Panc1 (cell line): ENCODE measurements around the gene TMEM98. TPM values are rescaled to one million over a fixed set of nuclear protein-coding genes. Genes with fewer than 3 reads are reported as not detected.

Experiments
- ATAC-seq: fragments of 200-7000 bp; cut with Tn5 transposase; 2 replicates; pipeline ENCODE4 v1.9.1; 2020; ENCODE audit warnings: mild to moderate bottlenecking, moderate library complexity
- BruUV-seq: library from RNA; stranded (reverse); fragments of 400-500 nt; replicated peaks from 2 replicates; lab custom pipeline; 2021; lab: Mats Ljungman, UMichigan
- CTCF ChIA-PET: fragments of 300-600 bp; sonication (Branson Sonifier 250); formaldehyde crosslinking; loops from one replicate; lab custom pipeline; 2022; ENCODE audit warnings: antibody characterized with exemption; lab: Charles Lee
- POLR2A ChIA-PET: fragments of 300-600 bp; sonication (Branson Sonifier 250); formaldehyde crosslinking; loops from one replicate; lab custom pipeline; 2022; ENCODE audit warnings: antibody characterized with exemption; lab: Charles Lee
- DNase-seq: peaks from one replicate; pipeline ENCODE4 v3.0.0-alpha.2; 2010; ENCODE audit warnings: low read depth, low spot score
- H3K27ac ChIP-seq: 2 replicates; pipeline ENCODE4 v1.5.1; 2011; ENCODE audit warnings: mild to moderate bottlenecking, low read length, inconsistent platforms
- H3K27me3 ChIP-seq: fragments of 200-500 bp; sonication (Bioruptor generic); 2 replicates; pipeline ENCODE4 v1.6.0; 2014; ENCODE audit warnings: low read length, inconsistent platforms; ENCODE audit not compliant: control insufficient read depth, insufficient read depth
- H3K36me3 ChIP-seq: fragments of 200-500 bp; sonication (Bioruptor generic); 2 replicates; pipeline ENCODE4 v1.5.1; 2014; ENCODE audit warnings: inconsistent platforms, mild to moderate bottlenecking, low read length, moderate library complexity; ENCODE audit not compliant: control insufficient read depth, insufficient read depth
- H3K4me1 ChIP-seq: 2 replicates; pipeline ENCODE4 v1.5.1; 2011; ENCODE audit warnings: inconsistent platforms, mild to moderate bottlenecking, low read length, moderate library complexity; ENCODE audit not compliant: control insufficient read depth, insufficient read depth
- H3K4me3 ChIP-seq, 2 experiments: 2 replicates each; pipeline ENCODE4 v1.5.1; 2011 to 2012; ENCODE audit warnings: low read depth in 2 of 2, low read length in 2 of 2, mild to moderate bottlenecking in 2 of 2, inconsistent platforms in 1 of 2, moderate library complexity in 1 of 2
- H3K9me3 ChIP-seq: fragments of 200-500 bp; sonication (Bioruptor generic); 2 replicates; pipeline ENCODE4 v1.5.1; 2014; ENCODE audit warnings: low read depth, mild to moderate bottlenecking, inconsistent platforms, low read length, moderate library complexity; ENCODE audit not compliant: control insufficient read depth, insufficient read depth
- CTCF ChIP-seq: fragments of 450-650 bp; IDR thresholded peaks from 2 replicates; pipeline ENCODE4 v1.5.1; 2017; ENCODE audit warnings: mild to moderate bottlenecking
- POLR2AphosphoS5 ChIP-seq: IDR thresholded peaks from 2 replicates; pipeline ENCODE4 v1.6.1; 2012; ENCODE audit warnings: mild to moderate bottlenecking, low read depth, low read length, moderate library complexity
- REST ChIP-seq, 2 experiments: IDR thresholded peaks; 2 replicates each; pipeline ENCODE4 v1.6.1; 2011 to 2012; ENCODE audit warnings: low read depth in 2 of 2, control low read depth in 1 of 2, low read length in 1 of 2, mild to moderate bottlenecking in 1 of 2, moderate library complexity in 1 of 2; ENCODE audit not compliant: insufficient read depth in 1 of 2
- SIN3A ChIP-seq: IDR thresholded peaks from 2 replicates; pipeline ENCODE4 v1.6.1; 2012; ENCODE audit warnings: low read depth, mild to moderate bottlenecking, low read length, moderate library complexity, borderline replicate concordance; ENCODE audit not compliant: insufficient read depth
- TCF7L2 ChIP-seq: IDR thresholded peaks from 2 replicates; pipeline ENCODE4 v1.6.1; 2011; ENCODE audit warnings: mild to moderate bottlenecking, low read depth, low read length, inconsistent platforms
- in situ Hi-C: cut with HindIII; loops from 2 replicates; pipeline ENCODE4 v1.10.0; 2016; ENCODE audit warnings: low sequenced_read_pairs, low pct_unique_long_range_greater_than_20kb
- intact Hi-C: fragments of 100-400 bp; cut with micrococcal nuclease; formaldehyde crosslinking; loops from one replicate; pipeline ENCODE4 v1.10.0; 2022; ENCODE audit not compliant: unreplicated experiment
- total RNA-seq: library from RNA; stranded (reverse); gene quantifications from one replicate; pipeline ENCODE4 v1.2.1, GENCODE V29; 2021; ENCODE audit not compliant: unreplicated experiment

Gene TMEM98
- total RNA-seq, 1 experiment from 2014 or later = 2.2 TPM

- Histone ChIP-seq H3K4me3 (no peak overlapping the region), H3K27me3 (peaks cover 5% of the 10 kb centered on the region), H3K9me3 (no peaks in the 10 kb centered on the region), H3K4me1 (no peaks in the 10 kb centered on the region), H3K27ac (no peak overlapping the region), H3K36me3 (no peaks in the 10 kb centered on the region)
- peak; percentile 7; the same call in 1 of the 2 replicates for ATAC-seq
- POLR2A ChIA-PET = no interaction called here
- no peak for DNase-seq
- BruUV-seq = no TSS peak
- CTCF ChIA-PET = interaction anchor here (0.5 to 0.9 kb wide), 4 partner anchors 10 to 136 kb away, joined by 3 to 13 read pairs (median 4); no protein-coding TSS in a partner anchor
- TF ChIP-seq CTCF (no peak), POLR2AphosphoS5 (no peak), REST (IDR thresholded peaks at IDR 0.05; ENCODE audit: insufficient read depth in 1 of 2, low read depth in 2 of 2, low read length in 1 of 2) (no peak), TCF7L2 (no peak), SIN3A (no peak)
- in situ Hi-C loops (no loop called here), intact Hi-C loops (loop anchor here (5.0 kb wide), 1 partner anchor 61 kb away; no protein-coding TSS in a partner anchor)
Measured at GRCh38 chr17:32936186-32936893, 8.4 kb downstream of the TMEM98 start.

GRCh38 chr17:32936894-32937500 is 9.0 kb downstream of the TMEM98 start:
- ChIA-PET CTCF (interaction anchor here (0.7 kb wide), 1 partner anchor 21 kb away, joined by 3 read pairs; no protein-coding TSS in a partner anchor), POLR2A (no interaction called here)
- intact Hi-C loops (loop anchor here (5.0 kb wide), 1 partner anchor 60 kb away; no protein-coding TSS in a partner anchor), in situ Hi-C loops (no loop called here)
- peak; percentile 20 for DNase-seq
- H3K36me3 ChIP-seq = no peaks in the 10 kb centered on the region
- ATAC-seq = peak; percentile 74
- BruUV-seq = no TSS peak
- H3K4me1 ChIP-seq = no peaks in the 10 kb centered on the region
- TF ChIP-seq POLR2AphosphoS5 (no peak), CTCF (peak; percentile 83)
- no peak overlapping the region for H3K4me3 ChIP-seq
- H3K27me3 ChIP-seq = peaks cover 5% of the 10 kb centered on the region
- H3K27ac ChIP-seq = no peak overlapping the region
- no peaks in the 10 kb centered on the region for H3K9me3 ChIP-seq
